H1 (cell line): ENCODE data around the gene FAM174B. TPM values are rescaled to one million over a fixed set of nuclear protein-coding genes. Genes with fewer than 3 reads are reported as not detected.
A peak's percentile ranks its signal among the peaks of the same experiment; 100 is the strongest.

ENCODE experiments used
- CTCF ChIA-PET: fragments of 300-600 bp; sonication (Branson Sonifier 250); formaldehyde crosslinking; loops from one replicate; lab custom pipeline; 2021; ENCODE audit not compliant: partially characterized antibody; lab: Charles Lee
- POLR2A ChIA-PET: fragments of 300-600 bp; sonication (Branson Sonifier 250); formaldehyde crosslinking; loops from one replicate; lab custom pipeline; 2021; ENCODE audit warnings: inconsistent platforms; ENCODE audit not compliant: partially characterized antibody; lab: Charles Lee
- DNase-seq, 2 experiments: peaks; one replicate each; pipeline versions ENCODE4 v3.0.0 to v3.0.0-alpha.2; 2010 to 2022; ENCODE audit warnings: low spot score in 2 of 2, low read depth in 1 of 2, mixed read lengths in 1 of 2
- FAIRE-seq: peaks from 2 replicates; lab custom pipeline; 2011; peaks lifted over from hg19 to GRCh38; lab: Jason Lieb, UNC
- H2AFZ ChIP-seq: 2 replicates; pipeline ENCODE4 v1.8.1; 2012; ENCODE audit warnings: low read length, inconsistent platforms
- H2AK5ac ChIP-seq: 2 replicates; pipeline ENCODE4 v1.6.1; 2013; ENCODE audit warnings: low read depth, low read length
- H2BK120ac ChIP-seq: replicated peaks from 2 replicates; pipeline ENCODE3; 2013; ENCODE audit warnings: low read depth, low read length, inconsistent platforms
- H2BK12ac ChIP-seq: 2 replicates; pipeline ENCODE4 v1.6.1; 2013; ENCODE audit warnings: low read depth, low read length
- H2BK15ac ChIP-seq: 2 replicates; pipeline ENCODE4 v1.6.1; 2013; ENCODE audit warnings: low read length
- H2BK20ac ChIP-seq: 2 replicates; pipeline ENCODE4 v1.6.1; 2013; ENCODE audit warnings: low read length
- H2BK5ac ChIP-seq: 2 replicates; pipeline ENCODE4 v1.6.1; 2013; ENCODE audit warnings: low read depth, low read length
- H3K14ac ChIP-seq: 2 replicates; pipeline ENCODE4 v1.6.1; 2013; ENCODE audit warnings: inconsistent platforms; ENCODE audit not compliant: insufficient read length
- H3K18ac ChIP-seq: 2 replicates; pipeline ENCODE4 v1.6.1; 2013; ENCODE audit warnings: low read length; ENCODE audit errors: extremely low read depth
- H3K23ac ChIP-seq: 2 replicates; pipeline ENCODE4 v1.6.1; 2013; ENCODE audit warnings: inconsistent platforms; ENCODE audit not compliant: insufficient read length
- H3K23me2 ChIP-seq: 2 replicates; pipeline ENCODE4 v1.6.1; 2013; ENCODE audit warnings: low read depth, low read length
- H3K27ac ChIP-seq: 2 replicates; pipeline ENCODE4 v1.6.1; 2011; ENCODE audit warnings: low read depth, low read length, inconsistent platforms
- H3K27me3 ChIP-seq, 4 experiments: replicated peaks in 1 of 4; 1 replicate in 1 of 4; 2 replicates in 3 of 4; pipeline versions ENCODE4 v1.6.1 to v1.8.1; 2011 to 2013; ENCODE audit warnings: low read length in 3 of 4, mild to moderate bottlenecking in 3 of 4, inconsistent platforms in 2 of 4, mixed read lengths in 2 of 4, moderate library complexity in 1 of 4; ENCODE audit not compliant: control insufficient read depth in 3 of 4, insufficient read depth in 3 of 4; ENCODE audit errors: extremely low read depth in 1 of 4
- H3K36me3 ChIP-seq, 4 experiments: 2 replicates each; pipeline versions ENCODE4 v1.6.1 to v1.8.1; 2011 to 2013; ENCODE audit warnings: mild to moderate bottlenecking in 4 of 4, low read length in 3 of 4, moderate library complexity in 2 of 4, control low read depth in 1 of 4, inconsistent platforms in 1 of 4; ENCODE audit not compliant: insufficient read depth in 4 of 4, control insufficient read depth in 2 of 4
- H3K4ac ChIP-seq: replicated peaks from 2 replicates; pipeline ENCODE3; 2013; ENCODE audit warnings: low read length, low read depth, mixed read lengths, inconsistent platforms; ENCODE audit not compliant: insufficient read length
- H3K4me1 ChIP-seq, 4 experiments: replicated peaks in 1 of 4; 1 replicate in 1 of 4; 2 replicates in 3 of 4; pipeline versions ENCODE4 v1.6.1 to v1.8.1; 2011 to 2013; ENCODE audit warnings: low read length in 3 of 4, inconsistent platforms in 2 of 4, mixed read lengths in 1 of 4; ENCODE audit not compliant: insufficient read depth in 4 of 4, control insufficient read depth in 3 of 4
- H3K4me2 ChIP-seq, 2 experiments: 2 replicates each; pipeline versions ENCODE4 v1.6.1 to v1.8.1; 2011 to 2013; ENCODE audit warnings: low read depth in 2 of 2, low read length in 2 of 2, control low read depth in 1 of 2, inconsistent platforms in 1 of 2, mild to moderate bottlenecking in 1 of 2; ENCODE audit not compliant: insufficient read depth in 1 of 2
- H3K4me3 ChIP-seq, 4 experiments: fragments of 200-600, 300-600 bp in 1 of 4; sonication (generic), shearing (Covaris generic), sonication (Bioruptor Twin) in 1 of 4; 2 replicates each; pipeline versions ENCODE4 v1.5.1 to v1.8.1; 2011 to 2016; ENCODE audit warnings: low read length in 4 of 4, low read depth in 3 of 4, control low read depth in 2 of 4, inconsistent platforms in 2 of 4, mild to moderate bottlenecking in 2 of 4, mixed read lengths in 1 of 4, moderate library complexity in 1 of 4; ENCODE audit not compliant: insufficient read depth in 2 of 4; ENCODE audit errors: extremely low read depth in 1 of 4
- H3K56ac ChIP-seq: replicated peaks from 2 replicates; pipeline ENCODE3; 2013; ENCODE audit warnings: low read depth, mild to moderate bottlenecking, mixed read lengths, low read length, inconsistent platforms; ENCODE audit not compliant: insufficient read length
- H3K79me1 ChIP-seq: 2 replicates; pipeline ENCODE4 v1.6.1; 2013; ENCODE audit warnings: low read depth, low read length, control low read depth
- H3K79me2 ChIP-seq, 2 experiments: 2 replicates each; pipeline versions ENCODE4 v1.6.1 to v1.8.1; 2012 to 2013; ENCODE audit warnings: low read length in 2 of 2, mild to moderate bottlenecking in 2 of 2, inconsistent platforms in 1 of 2; ENCODE audit not compliant: insufficient read depth in 2 of 2, control insufficient read depth in 1 of 2
- H3K9ac ChIP-seq, 4 experiments: replicated peaks in 1 of 4; 1 replicate in 1 of 4; 2 replicates in 3 of 4; pipeline versions ENCODE4 v1.6.1 to v1.8.1; 2011 to 2013; ENCODE audit warnings: low read depth in 3 of 4, low read length in 3 of 4, control low read depth in 2 of 4, mild to moderate bottlenecking in 2 of 4, moderate library complexity in 2 of 4, inconsistent platforms in 1 of 4; ENCODE audit errors: extremely low read depth in 1 of 4
- H3K9me3 ChIP-seq, 2 experiments: 2 replicates each; pipeline versions ENCODE4 v1.6.1 to v1.8.1; 2012 to 2013; ENCODE audit warnings: mild to moderate bottlenecking in 2 of 2, moderate library complexity in 2 of 2, control low read depth in 1 of 2, inconsistent platforms in 1 of 2, low read depth in 1 of 2, low read length in 1 of 2, mixed read lengths in 1 of 2; ENCODE audit not compliant: insufficient read depth in 2 of 2
- H4K20me1 ChIP-seq, 2 experiments: replicated peaks in 1 of 2; 2 replicates each; pipeline versions ENCODE3 to v1.8.1; 2011 to 2013; ENCODE audit warnings: inconsistent platforms in 2 of 2, low read length in 2 of 2, mild to moderate bottlenecking in 1 of 2; ENCODE audit not compliant: insufficient read depth in 2 of 2, control insufficient read depth in 1 of 2
- H4K5ac ChIP-seq: 2 replicates; pipeline ENCODE4 v1.6.1; 2013; ENCODE audit warnings: low read length, low read depth, mixed read lengths, inconsistent platforms; ENCODE audit not compliant: insufficient read length
- H4K8ac ChIP-seq: 2 replicates; pipeline ENCODE4 v1.8.0; 2013; ENCODE audit warnings: mild to moderate bottlenecking, moderate library complexity, low read length, inconsistent platforms; ENCODE audit not compliant: insufficient read depth; ENCODE audit errors: extremely low read depth
- H4K91ac ChIP-seq: replicated peaks from 2 replicates; pipeline ENCODE3; 2013; ENCODE audit warnings: low read length, mixed read lengths, inconsistent platforms; ENCODE audit not compliant: insufficient read length
- ATF3 ChIP-seq: IDR thresholded peaks from 2 replicates; pipeline ENCODE4 v1.6.1; 2011; ENCODE audit warnings: low read depth, mild to moderate bottlenecking, low read length; ENCODE audit not compliant: insufficient read depth
- BRCA1 ChIP-seq: IDR thresholded peaks from 2 replicates; pipeline ENCODE4 v1.6.1; 2012; ENCODE audit warnings: low read depth, low read length, improper control_type of control experiment
- CBX5 ChIP-seq: fragments of 300-800, 300-1000 bp; sonication (generic); IDR thresholded peaks from 2 replicates; pipeline ENCODE4 v1.7.1; 2016; ENCODE audit warnings: antibody characterized with exemption, low read length, low read depth
- EP300 ChIP-seq, 2 experiments: IDR thresholded peaks; 1 replicate in 1 of 2; 2 replicates in 1 of 2; pipeline ENCODE4 v1.6.1; 2011 to 2012; ENCODE audit warnings: low read depth in 2 of 2, low read length in 2 of 2, mild to moderate bottlenecking in 2 of 2, borderline replicate concordance in 1 of 2, inconsistent platforms in 1 of 2, moderate library complexity in 1 of 2
- EZH2 ChIP-seq: fragments of 200-600 bp; sonication (generic); IDR thresholded peaks from 2 replicates; pipeline ENCODE4 v1.7.1; 2012; ENCODE audit warnings: low read depth, mild to moderate bottlenecking, moderate library complexity, low read length, inconsistent platforms; ENCODE audit not compliant: severe bottlenecking
- FOSL1 ChIP-seq: IDR thresholded peaks from 2 replicates; pipeline ENCODE4 v1.6.1; 2011; ENCODE audit warnings: mild to moderate bottlenecking, low read depth, low read length, moderate library complexity; ENCODE audit not compliant: insufficient read depth
- KDM5A ChIP-seq: fragments of 200-600 bp; IDR thresholded peaks from 2 replicates; pipeline ENCODE4 v1.7.1; 2012; ENCODE audit warnings: mild to moderate bottlenecking, low read length, inconsistent platforms, mixed read lengths
- MAFK ChIP-seq: IDR thresholded peaks from 2 replicates; pipeline ENCODE4 v1.6.1; 2012; ENCODE audit warnings: low read depth, mild to moderate bottlenecking, improper control_type of control experiment, low read length
- POLR2A ChIP-seq, 2 experiments: IDR thresholded peaks; 1 replicate in 1 of 2; 2 replicates in 1 of 2; pipeline ENCODE4 v1.6.1; 2011; ENCODE audit warnings: low read depth in 2 of 2, low read length in 2 of 2, mild to moderate bottlenecking in 2 of 2; ENCODE audit errors: control extremely low read depth in 1 of 2
- RBBP5 ChIP-seq: IDR thresholded peaks from 2 replicates; pipeline ENCODE4 v1.7.1; 2012; ENCODE audit warnings: low read depth, mild to moderate bottlenecking, inconsistent platforms, low read length, moderate library complexity, borderline replicate concordance
- RXRA ChIP-seq: IDR thresholded peaks from 2 replicates; pipeline ENCODE4 v1.6.1; 2011; ENCODE audit warnings: low read depth, mild to moderate bottlenecking, low read length, moderate library complexity; ENCODE audit not compliant: insufficient read depth
- TAF1 ChIP-seq: IDR thresholded peaks from 2 replicates; pipeline ENCODE4 v1.6.1; 2011; ENCODE audit warnings: mild to moderate bottlenecking, low read depth, low read length
- WGBS, 2 experiments: shearing (Covaris generic) in 1 of 2; methylation state at CpG; one replicate each; pipeline versions ENCODE4 v1.1.6 to v1.1.7; 2013 to 2015; ENCODE audit warnings: low lambda C conversion rate in 2 of 2, mixed read lengths in 2 of 2, inconsistent platforms in 1 of 2, low coverage in 1 of 2, missing lambda C conversion rate in 1 of 2; ENCODE audit not compliant: insufficient replicate concordance in 2 of 2, insufficient coverage in 1 of 2, insufficient read length in 1 of 2; ENCODE audit errors: extremely low coverage in 1 of 2, missing lambda C conversion rate in 1 of 2; 5-methylcytosine and 5-hydroxymethylcytosine counted together
- polyA plus RNA-seq, 7 experiments: library from polyadenylated mRNA; depleted of rRNA in 3 of 7; stranded (reverse) in 5 of 7; unstranded in 2 of 7; fragments of >200 nt in 5 of 7; fragments of 200-250 nt in 2 of 7; gene quantifications; 1 replicate in 5 of 7; 2 replicates in 1 of 7; 4 replicates in 1 of 7; pipeline versions ENCODE4 v1.2.1 to v1.2.3, GENCODE V29; 2011 to 2013; ENCODE audit warnings: missing spikeins in 2 of 7, mixed read lengths in 2 of 7
- total RNA-seq: library from RNA; stranded (reverse); fragmentation: NEBNext Ultra II Directional; extraction: Animal tissue kit (Norgen Biotek cat#: 25700); gene quantifications from 2 replicates; pipeline ENCODE4 v1.2.1, GENCODE V29; 2021

Gene FAM174B
- total and polyA plus RNA-seq, 2 of the 8 experiments (the other 6 are each of a cell fraction or from before 2014, with no cell fraction given): 9.3 to 35.2 TPM

- H3K36me3 ChIP-seq: no peaks in the 10 kb centered on the region
- H3K4me3 ChIP-seq: no peak overlapping the region
- H3K18ac ChIP-seq: no peak overlapping the region
- DNase-seq (no peak), FAIRE-seq (no peak)
- no peaks in the 10 kb centered on the region for H3K4me1 ChIP-seq
- no peak overlapping the region for H4K5ac ChIP-seq
- no peak overlapping the region for H2BK5ac ChIP-seq
- POLR2A ChIA-PET: interaction anchor here (0.6 kb wide), 1 partner anchor 26 kb away, joined by 3 read pairs; no protein-coding TSS in a partner anchor
- no peak overlapping the region for H4K8ac ChIP-seq
- no peak overlapping the region for H4K91ac ChIP-seq
- H3K9me3 ChIP-seq: peaks cover 4 to 7% of the 10 kb centered on the region in 2 experiments; a peak in 2 of 4 replicates
- no peak overlapping the region for H2BK12ac ChIP-seq
- no peak overlapping the region for H3K27ac ChIP-seq
- no peak overlapping the region for H3K23ac ChIP-seq
- CTCF ChIA-PET: interaction anchor here (0.6 to 1.8 kb wide), 2 partner anchors 13 to 73 kb away, joined by 3 to 4 read pairs; no protein-coding TSS in a partner anchor
- no peak overlapping the region for H3K9ac ChIP-seq
- no peak overlapping the region for H2AFZ ChIP-seq
- no peak overlapping the region for H3K4me2 ChIP-seq
- H3K27me3 ChIP-seq: no peaks in the 10 kb centered on the region
- no peak overlapping the region for H3K14ac ChIP-seq
- no peak overlapping the region for H3K56ac ChIP-seq
- WGBS, 2 experiments: 87% methylated on average over 20 of the region's 20 CpGs; no CpG with 5 or more reads in 1 of the 2 experiments
- no peak overlapping the region for H2BK15ac ChIP-seq
- H3K4ac ChIP-seq: no peak overlapping the region
- H2BK120ac ChIP-seq: no peak overlapping the region
- H2BK20ac ChIP-seq: no peak overlapping the region
- H2AK5ac ChIP-seq: 0 out of 2 replicates have a peak overlapping the region, but pooled peaks have one; percentile 6
- no peaks in the 10 kb centered on the region for H3K23me2 ChIP-seq
- no peaks in the 10 kb centered on the region for H3K79me1 ChIP-seq
- no peaks in the 10 kb centered on the region for H4K20me1 ChIP-seq
- H3K79me2 ChIP-seq: no peaks in the 10 kb centered on the region
- TF ChIP-seq EP300 (IDR thresholded peaks at IDR 0.05; ENCODE audit: borderline replicate concordance in 1 of 2, low read depth in 2 of 2, low read length in 2 of 2) (no peak), CBX5 (no peak), RXRA (no peak), TAF1 (no peak), FOSL1 (no peak), RBBP5 (no peak), EZH2 (no peak), ATF3 (no peak), BRCA1 (no peak), KDM5A (no peak), POLR2A (IDR thresholded peaks at IDR 0.05; ENCODE audit: control extremely low read depth in 1 of 2, low read depth in 2 of 2, low read length in 2 of 2) (no peak), MAFK (no peak)
Observed at GRCh38 chr15:92608866-92609700, 46.5 kb downstream of the FAM174B start.
